ENCODE measurements around the gene PKN2. TPM values are rescaled to one million over a fixed set of nuclear protein-coding genes. Genes with fewer than 3 reads are reported as not detected.

PKN2 gene
- 31.7 and 35.7 TPM in 2 replicates for total RNA-seq (2014; rRNA removed; shearing (Covaris generic))

DNA sequence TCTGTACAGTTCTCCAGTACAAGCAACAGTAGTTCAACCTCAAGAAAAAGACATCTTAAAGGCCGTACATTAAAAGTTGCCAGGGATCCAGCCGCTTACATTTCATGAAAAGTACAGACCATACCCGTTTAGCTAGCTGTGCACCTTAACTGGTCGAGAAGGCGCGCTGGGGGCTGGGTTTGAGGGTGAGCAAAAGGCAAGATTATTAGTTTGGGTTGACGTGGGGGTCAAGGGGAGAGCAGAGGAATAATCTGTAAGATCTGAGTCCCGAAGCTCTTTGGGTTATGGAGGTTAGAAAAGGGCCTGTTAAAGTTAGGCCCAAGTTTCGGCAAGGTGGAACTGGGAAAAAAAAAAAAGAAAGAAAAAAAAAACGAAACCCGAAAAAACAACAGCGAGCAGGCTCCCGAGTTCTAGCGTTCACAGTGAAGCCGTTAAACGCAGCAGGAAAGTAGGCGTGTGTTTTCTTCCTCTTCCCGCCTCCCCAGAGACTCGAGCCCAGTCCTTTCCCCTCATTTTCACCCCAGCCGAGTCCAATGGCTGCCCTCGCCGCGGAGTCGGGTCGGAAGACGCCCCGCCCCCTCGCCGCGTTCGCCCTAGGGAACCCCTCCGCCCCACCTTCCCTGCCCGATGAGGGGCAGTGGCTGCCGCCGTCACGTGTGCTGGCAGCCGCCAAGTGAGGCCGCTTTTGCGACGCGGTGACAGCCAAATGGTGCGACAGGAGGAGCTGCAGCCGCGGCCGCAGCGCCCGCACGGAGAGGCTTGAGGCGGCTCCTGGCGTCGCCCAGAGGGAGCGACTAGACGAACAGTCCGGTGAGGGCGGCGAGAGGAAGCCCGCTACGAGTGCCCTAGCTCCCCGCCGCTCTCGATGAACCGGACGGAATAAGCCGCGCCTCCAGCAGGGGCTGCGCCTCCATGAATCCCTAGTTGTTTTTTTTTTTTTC, at the start of gene PKN2:
Gene PKN2, plus strand, starts transcription at position 733 of the 941 bp plus-strand sequence. CDS start 308 bp downstream, outside the sequence.
- peak; percentile 100 for DNase-seq (ENCODE audit: low read depth)

DNA sequence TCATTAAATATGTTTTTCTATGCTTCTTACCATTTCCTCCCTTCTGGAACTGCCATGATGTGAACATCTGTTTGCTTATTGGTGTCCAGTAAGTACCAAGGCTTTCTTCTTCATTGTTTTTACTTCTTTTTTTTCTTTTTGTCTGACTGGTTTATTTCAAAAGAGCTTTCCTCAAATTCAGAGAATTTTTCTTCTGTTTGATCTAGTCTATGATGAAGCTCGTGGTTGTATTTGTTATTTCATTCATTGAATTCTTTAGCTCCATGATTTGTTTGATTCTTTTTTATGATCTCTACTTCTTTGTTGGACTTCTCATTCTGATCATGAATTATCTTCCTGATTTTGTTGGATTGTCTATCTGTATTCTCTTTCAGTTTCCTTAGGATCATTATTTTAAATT, 49.5 kb upstream of the PKN2 start:
- no peak for DNase-seq (ENCODE audit: low read depth)

DNA sequence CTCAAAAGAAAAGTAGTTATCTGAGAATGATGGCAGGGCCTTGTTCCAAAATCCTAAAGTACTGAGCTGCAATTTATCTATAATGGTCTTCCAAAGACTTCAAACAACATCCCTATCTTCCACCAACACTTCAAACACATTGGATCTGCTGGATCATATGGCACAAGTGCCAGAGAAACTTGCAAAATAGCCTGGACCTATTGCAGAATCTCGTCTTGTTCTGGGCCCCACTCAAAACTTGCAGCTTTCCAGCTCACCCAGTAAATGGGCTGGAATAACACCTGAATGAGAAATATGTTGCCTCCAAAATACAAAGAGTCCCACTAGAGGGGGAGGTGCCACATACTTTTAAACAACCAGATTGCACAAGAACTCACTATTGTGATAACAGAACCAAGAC, 44.0 kb upstream of the PKN2 start:
- DNase-seq (ENCODE audit: low read depth) = no peak

DNA sequence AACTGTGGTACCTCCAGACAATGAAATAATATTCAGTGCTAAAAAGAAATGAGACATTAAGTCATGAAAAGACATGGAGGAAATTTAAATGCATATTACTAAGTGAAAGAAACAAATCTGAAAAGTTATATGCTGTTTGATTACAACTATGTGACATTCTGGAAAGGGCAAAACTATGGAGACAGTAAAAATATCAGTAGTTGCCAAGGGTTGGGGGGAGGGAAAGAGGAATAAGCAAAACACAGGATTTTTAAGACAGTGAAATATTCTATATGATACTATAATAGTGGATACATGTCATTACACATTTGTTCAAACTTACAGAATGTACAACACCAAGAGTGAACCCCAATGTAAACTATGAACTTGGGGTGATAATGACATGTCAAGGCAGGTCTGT, 38.2 kb upstream of the PKN2 start:
- DNase-seq (ENCODE audit: low read depth) = no peak

DNA sequence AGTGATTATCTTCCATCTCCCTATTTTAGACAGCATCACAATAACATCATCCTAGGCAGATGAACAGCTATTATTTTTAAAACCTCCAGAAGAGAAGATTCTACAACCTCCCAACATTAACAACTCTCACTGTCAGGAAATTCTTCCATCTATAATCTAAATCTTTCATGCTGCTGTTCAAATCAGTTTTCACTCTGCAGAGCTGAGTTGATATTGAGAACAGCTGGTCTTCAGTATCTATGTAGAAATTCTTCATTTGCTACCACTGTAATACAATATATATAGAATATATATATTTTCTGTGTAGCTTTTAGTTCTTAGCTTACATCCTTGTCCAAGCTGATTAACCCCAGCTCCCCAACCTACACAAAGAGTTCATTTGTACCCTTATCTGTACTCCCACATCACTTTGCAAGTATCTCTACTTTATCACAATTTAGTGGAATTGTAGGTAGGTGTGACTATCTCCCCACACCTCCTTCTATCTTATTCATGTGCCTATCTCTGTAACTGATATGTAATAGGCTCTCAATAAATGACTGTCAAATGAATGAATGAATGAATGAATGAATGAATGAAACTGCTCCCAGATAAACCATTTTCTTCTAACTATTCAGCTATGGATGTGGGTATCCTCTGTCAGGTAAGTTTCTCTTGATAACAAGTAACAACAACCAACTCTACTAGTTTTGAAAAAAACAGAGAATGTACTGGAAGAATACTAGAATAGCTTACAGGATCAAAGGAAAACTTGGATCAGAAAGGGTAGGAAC, 37.4 kb upstream of the PKN2 start:
- no peak for DNase-seq (ENCODE audit: low read depth)

DNA sequence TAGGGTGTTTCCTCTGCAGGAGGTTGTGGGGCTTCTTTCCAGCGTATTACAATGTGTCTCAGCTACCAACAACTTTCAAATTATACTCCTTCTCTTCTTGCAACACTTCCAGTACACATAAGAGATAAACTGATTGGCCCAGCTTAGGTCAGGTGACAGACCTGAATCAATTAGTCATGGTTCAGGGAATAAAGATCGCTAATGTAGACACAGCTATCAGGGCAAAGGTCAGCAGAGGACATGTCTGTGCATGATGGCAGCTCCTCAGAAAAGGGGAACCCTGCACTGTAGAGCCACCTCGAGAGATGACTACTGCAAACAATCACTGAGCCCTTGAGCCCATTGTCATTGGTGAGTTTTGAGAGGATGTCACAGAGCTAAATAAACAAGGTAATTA, 36.8 kb upstream of the PKN2 start:
- DNase-seq (ENCODE audit: low read depth) = no peak

DNA sequence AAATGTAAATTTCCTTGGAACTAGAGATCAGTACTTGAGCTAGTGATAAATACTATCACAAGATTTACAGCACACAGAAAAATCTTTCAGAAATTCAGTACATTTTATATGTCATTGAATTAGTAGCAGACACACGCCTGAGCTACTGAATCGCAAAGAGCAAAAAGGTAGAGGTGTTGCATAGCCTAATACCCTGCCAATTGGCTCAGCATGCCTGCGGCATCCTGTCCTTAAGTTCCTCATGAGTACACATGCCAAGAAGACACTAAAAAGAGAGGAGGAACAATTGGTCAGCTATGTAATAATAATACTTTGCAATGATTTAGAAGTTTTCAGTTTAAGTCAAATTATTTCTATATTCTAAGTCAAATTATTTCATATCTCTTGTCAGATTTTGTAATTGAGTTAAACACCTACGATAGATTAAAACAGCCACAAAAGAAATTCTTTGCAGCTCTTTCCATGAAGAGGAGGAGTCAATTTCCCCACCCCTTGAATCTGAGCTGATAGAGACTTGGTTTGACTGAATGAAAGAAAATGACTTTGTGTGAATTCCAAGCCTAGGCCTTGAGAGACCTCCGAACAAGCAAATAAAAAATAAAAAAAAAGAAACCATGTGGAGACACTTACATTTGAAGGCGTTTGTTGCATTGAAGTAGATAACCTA, 36.2 kb upstream of the PKN2 start:
- DNase-seq (ENCODE audit: low read depth) = no peak

DNA sequence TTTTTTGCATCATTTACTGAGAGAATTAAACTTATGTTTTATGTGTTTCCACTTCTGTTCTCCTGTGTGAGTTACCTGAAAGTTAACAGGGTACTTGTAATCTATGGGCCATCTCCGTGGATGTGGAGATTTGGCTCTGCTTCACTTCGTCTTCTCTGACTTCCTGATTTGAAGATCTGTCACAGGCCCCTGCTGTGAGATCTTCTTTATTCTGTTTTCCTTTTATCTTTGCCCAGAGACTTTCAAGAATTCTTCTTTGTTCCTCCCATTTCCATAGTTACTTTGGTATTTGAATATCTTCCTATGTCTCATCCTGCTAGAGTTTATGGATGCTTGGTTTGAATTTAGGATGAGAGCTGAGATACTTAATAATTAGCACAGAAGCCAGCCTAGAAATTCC, 35.4 kb upstream of the PKN2 start:
- DNase-seq (ENCODE audit: low read depth) = no peak

DNA sequence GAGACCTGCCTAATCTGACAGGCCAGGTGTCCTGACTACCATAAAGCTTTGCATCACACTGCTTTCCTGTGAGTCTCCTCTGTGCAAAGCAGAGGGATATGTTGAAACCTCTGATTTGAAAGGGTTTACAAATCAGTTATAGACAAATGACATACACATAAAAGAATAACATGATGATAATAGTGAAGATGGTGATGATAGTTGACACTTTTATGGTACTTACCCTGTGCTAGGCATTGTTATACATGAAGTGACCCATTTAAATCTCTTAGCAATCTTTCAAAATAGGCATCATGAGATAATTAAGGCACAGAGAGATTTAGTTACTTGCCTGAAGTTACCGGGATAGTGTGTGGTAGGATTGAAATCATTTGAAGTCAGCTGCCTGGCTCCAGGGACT, 34.1 kb upstream of the PKN2 start:
- DNase-seq (ENCODE audit: low read depth) = no peak

DNA sequence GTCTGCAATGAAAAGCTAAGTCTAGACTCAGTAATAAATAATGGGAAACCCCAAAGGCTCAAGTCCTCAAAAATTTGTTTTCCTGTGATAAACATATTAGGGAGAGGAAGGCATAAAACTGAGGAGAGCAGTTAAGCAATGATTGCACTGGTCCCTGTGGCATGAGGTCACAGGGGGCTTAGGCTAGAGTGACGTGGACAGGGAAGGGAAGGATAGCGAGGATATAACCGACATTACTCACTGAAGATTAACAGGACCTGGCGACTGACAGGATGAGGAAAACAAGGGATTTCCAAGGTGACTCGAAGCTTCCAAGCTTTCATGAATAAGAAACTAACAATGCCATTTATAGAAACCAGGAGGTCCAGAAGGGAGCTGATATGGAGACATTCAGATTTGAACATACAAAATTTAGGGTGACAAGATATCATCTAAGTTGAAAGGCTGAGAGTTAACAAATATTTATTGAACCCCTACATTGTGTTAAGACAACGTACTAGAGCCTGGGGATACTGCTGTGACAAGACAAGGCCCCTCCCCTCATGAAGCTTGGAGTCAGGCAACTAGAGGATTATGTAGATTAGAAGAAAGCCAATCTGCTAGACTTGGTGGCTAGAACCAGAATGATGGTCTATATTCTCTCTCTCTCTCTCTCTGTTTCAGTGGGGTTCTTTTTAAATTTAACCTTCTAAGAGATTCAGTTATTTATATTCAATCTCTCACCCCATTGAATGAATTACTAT, 33.2 kb upstream of the PKN2 start:
- DNase-seq (ENCODE audit: low read depth) = peak; percentile 31

DNA sequence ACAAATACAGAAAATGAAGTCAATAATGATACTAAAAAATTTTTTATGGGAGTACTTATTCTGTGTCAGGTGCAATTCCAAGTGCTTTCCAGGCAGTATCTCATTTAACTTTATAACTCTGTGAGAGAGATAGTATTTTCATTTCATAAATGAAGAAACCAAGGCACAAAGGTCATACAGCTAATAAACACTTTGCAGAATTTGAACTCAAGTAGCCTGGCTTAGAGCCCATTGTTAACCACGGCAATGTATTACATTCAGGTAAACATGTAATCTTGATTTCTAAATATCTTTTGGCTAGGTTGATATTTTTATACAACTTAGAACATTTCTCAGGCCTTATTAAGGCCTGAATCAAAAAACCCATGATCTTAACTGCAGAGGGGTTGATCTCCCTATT, 28.9 kb upstream of the PKN2 start:
- no peak for DNase-seq (ENCODE audit: low read depth)

DNA sequence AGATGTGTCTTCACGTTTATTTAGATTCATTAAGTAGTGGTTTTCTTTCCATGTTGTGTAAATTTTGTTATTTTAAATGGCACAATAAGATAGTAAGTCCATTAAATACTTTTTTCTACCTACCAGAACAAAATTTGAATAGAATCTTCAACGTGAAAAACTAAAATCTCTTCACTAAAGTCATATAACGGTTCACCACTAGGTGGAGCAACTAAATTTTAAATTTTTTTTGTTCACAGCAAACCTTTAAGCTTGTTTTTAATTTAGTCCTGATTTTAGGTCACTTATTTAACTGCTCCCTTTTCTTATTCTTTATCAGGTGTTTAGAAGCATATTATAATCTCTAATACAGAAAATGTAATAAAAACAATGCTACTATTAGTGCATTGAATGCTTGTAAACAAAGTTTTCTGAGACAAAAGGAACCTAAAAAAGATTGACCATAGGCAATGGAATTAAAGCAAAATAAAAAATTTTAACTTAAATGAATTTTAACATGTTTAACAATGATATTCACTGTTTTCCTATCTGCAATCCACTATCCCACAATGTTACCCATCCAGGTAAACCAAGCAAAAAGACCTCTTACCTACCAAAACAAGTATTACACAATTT, 28.3 kb upstream of the PKN2 start:
- DNase-seq (ENCODE audit: low read depth) = no peak

DNA sequence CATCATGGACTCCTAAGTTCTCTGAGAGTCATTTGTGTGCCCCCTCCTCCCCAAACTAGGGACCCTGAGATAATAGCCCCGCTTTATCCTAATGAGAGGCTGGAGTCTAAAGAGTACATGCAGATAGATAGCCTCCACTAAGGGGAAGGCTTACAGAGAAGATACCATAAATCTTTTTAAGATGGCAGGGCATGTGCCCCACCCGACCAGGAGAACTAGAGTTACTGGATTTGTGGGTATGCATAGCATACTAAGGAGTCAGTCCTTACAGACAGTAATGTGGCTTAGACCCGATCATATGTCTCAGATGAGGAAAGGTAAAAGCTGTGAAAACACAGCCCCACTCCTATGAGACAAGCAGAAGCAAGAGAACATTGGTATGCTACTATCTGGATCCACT, 25.7 kb upstream of the PKN2 start:
- no peak for DNase-seq (ENCODE audit: low read depth)

DNA sequence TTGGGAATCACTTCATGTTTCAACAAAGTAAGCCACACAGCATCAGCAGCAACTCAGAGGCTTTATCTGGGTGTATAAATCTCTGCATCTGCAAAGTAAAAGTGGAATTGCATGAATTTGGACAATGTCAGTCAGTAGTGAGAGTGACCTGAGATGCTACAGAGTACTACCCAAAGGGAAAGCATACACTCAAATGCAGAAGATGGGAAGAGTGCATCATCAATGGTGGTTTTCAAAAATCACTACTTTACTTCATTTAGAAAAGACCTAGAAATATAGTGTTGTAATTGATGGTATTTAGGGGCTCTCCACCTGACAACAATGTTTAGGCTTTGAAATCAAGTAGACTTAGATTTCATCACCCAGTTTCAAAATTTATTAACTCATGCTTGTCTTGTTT, 24.5 kb upstream of the PKN2 start:
- DNase-seq (ENCODE audit: low read depth) = no peak

DNA sequence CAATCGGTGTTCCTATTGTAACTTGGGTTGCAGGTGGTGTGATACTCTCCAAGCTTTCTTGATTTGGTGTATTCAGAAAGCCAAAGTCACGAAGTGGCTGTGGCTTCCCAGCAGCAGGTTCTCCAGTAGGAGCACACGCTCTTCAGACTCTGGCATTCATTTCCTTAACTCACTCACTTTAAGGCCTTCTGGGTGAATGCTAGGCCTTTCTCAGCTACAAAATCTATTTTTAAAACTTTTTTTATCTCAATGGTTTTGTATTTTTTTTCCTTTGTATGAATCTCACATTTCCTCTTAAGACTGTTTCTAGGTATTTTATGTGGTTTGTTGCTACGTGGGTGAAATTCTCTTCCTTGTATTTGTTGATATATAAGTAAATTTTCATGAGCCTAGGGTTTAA, 22.9 kb upstream of the PKN2 start:
- peak; percentile 9 for DNase-seq (ENCODE audit: low read depth)

DNA sequence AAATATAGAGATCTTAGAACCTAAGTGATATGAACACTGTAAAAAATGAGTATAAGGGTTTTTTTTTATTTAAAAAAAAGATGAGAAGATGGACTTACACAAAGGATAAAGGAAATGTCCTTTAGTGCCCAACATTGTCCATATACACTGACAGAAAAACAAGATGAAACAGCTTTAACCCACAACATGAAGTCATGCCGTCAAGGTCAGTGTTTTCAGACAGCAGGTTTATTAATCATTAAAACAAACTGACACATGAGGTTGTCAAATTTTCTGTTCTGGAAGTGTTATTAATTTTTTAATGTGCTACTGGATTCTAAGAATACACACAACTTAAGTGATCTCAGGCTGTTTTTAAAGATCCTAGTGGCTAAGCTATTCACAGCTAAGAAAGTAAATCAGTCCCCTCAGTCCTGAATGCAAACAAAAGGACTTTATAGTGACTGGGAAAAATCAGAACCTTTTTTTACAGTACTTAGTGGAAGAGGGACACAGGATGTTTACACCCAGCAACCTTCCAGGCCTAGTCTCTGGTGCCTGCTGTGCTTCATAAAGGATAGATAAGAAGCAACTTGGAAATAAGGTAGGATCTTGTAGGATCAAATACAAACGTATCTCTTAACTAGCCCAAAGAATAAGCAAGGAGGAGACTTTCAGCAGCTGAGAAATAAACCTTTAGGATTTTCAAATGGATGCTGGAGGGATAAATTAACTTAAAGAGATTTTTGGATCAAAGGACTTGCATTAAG, 21.9 kb upstream of the PKN2 start:
- no peak for DNase-seq (ENCODE audit: low read depth)

DNA sequence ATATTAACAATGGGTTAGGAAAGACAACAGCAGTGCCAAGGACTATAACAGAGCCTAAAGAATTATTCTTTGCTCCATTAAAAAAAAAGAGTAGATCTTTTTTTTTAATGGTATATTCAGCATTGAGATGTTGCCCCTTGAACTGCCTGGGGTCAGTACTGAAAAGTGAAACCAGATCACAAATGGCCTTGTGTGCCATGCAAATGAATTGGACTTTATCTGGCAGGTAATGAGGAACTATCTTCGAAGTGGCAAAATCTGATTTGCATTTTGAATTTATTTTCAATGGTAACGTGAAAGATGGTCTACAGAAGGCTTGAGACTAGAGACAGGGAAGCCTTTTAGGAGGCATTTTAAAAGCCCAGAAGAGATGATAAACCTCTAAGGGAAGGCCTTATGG, 21.4 kb upstream of the PKN2 start:
- DNase-seq (ENCODE audit: low read depth) = no peak

DNA sequence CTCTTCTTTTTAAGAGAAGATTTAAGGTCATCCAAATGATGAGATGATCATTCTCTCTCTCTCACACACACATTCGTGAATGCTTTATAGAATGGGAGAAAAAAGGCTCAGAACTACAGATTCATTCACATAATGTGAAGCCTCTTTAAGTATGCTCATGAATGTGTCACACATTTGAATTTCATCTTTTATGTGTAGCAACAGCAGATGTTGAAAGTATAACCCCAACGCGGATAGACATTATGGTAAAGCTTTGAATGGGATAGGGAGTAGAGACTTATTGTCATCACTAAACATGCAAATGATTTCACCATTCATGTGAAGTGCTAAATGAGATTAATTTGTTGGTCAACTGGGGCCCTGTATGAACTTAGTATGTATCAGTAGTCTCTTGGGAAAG, 15.7 kb upstream of the PKN2 start:
- no peak for DNase-seq (ENCODE audit: low read depth)

DNA sequence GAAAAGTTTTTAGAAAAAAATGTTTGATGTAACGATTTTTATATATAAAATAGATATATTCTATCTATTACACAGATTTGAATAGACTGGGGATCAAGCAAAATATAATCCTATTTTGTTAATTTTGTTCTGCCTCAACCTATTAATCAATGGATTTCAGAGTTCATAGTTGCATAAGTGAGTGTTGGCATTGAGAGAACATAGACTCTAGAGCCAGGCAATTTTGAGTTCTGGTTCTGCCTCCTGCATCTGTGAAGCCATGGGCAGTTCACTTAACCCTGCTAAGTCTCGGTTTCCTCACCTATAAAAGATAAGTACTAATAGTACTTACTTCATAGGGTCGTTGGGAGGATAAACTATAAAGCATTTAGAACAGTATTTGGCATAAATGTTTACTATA, 13.6 kb upstream of the PKN2 start:
- DNase-seq (ENCODE audit: low read depth) = no peak

DNA sequence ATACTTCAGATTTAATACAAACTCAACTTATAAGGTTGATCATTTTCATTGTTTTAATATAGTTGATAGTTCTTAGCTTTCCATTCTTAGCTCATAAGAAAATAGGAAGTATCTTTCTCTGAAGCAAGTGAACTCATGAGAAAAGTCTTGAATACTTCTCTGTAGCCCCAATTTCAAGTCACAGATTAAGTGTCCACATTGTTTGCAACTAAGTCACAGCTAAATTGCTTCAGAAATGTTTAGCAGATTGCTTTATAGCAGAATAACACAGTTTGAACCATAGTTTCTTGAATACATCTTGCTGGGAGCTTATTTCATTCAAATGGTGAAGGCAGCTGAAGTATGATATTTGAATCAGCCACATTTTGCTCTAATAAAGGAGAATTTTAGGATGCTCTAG, 10.6 kb upstream of the PKN2 start:
- DNase-seq (ENCODE audit: low read depth) = no peak

DNA sequence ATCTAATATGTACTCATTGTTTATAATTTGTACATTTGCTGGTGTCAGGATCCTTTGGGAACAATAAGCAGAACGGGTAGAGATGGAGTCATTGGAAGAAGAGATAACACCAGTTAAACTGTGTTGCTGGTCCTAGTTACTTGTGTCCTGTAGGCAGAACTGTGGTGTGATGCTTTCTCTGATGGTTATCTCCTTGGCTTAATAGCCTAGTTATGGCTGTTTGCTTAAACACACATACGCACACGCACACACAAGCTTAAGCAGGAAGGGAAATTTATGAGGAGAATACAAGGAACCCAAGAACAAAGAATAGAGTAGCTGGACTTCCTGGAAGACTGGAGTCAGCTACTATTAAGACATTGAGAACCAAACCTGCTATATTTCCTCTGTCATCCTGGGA, 5.7 kb upstream of the PKN2 start:
- no peak for DNase-seq (ENCODE audit: low read depth)

All from Daoy (cell line).